ENCODE data around the gene DCC.

- TF ChIP-seq CTCF (IDR thresholded peaks at IDR 0.05; ENCODE audit: low read depth, low read length, poor library complexity, severe bottlenecking) = no peak
- no peak for TF ChIP-seq EZH2phosphoT487 (IDR thresholded peaks at IDR 0.05; ENCODE audit: borderline replicate concordance, low read length)
Measured at GRCh38 chr18:52334896-52335295, 5.1 kb upstream of the DCC start.
